Smooth muscle cell (in vitro differentiated cells): ENCODE measurements around the gene EDEM2. TPM values are rescaled to one million over a fixed set of nuclear protein-coding genes. Genes with fewer than 3 reads are reported as not detected.

Experiments used
- DNase-seq: peaks from one replicate; lab custom pipeline; 2025; ENCODE audit not compliant: unreplicated experiment; lab: John Stamatoyannopoulos, UW
- H2AFZ ChIP-seq: fragments of 200-600 bp; sonication (generic); 2 replicates; pipeline ENCODE4 v1.6.0; 2016; ENCODE audit warnings: antibody characterized with exemption, low read depth, mild to moderate bottlenecking
- H3F3A ChIP-seq: fragments of 200-600 bp; sonication (generic); 2 replicates; pipeline ENCODE4 v1.6.0; 2017; ENCODE audit warnings: antibody characterized with exemption, low read depth
- H3K27ac ChIP-seq: fragments of 200-600 bp; sonication (generic); 2 replicates; pipeline ENCODE4 v1.5.1; 2016; ENCODE audit warnings: low read depth, mild to moderate bottlenecking
- H3K27me3 ChIP-seq: fragments of 200-600 bp; sonication (generic); 2 replicates; pipeline ENCODE4 v1.6.1; 2016; ENCODE audit warnings: low read depth, mild to moderate bottlenecking
- H3K36me3 ChIP-seq: fragments of 200-600 bp; sonication (generic); 2 replicates; pipeline ENCODE4 v1.5.1; 2016; ENCODE audit warnings: low read depth
- H3K4me1 ChIP-seq: fragments of 200-600 bp; sonication (generic); 2 replicates; pipeline ENCODE4 v1.5.1; 2016; ENCODE audit warnings: low read depth
- H3K4me2 ChIP-seq: fragments of 200-600 bp; sonication (generic); 2 replicates; pipeline ENCODE4 v1.6.0; 2016; ENCODE audit warnings: mild to moderate bottlenecking
- H3K4me3 ChIP-seq: fragments of 200-600 bp; sonication (generic); 2 replicates; pipeline ENCODE4 v1.5.1; 2016; ENCODE audit warnings: mild to moderate bottlenecking
- H3K79me2 ChIP-seq: fragments of 200-600 bp; sonication (generic); 2 replicates; pipeline ENCODE4 v1.6.0; 2016; ENCODE audit warnings: low read depth, mild to moderate bottlenecking
- H3K9ac ChIP-seq: fragments of 200-600 bp; sonication (generic); 2 replicates; pipeline ENCODE4 v1.6.0; 2016; ENCODE audit warnings: low read depth
- H3K9me3 ChIP-seq: fragments of 200-600 bp; sonication (generic); replicated peaks from 2 replicates; pipeline ENCODE4 v1.5.1; 2016; ENCODE audit warnings: low read depth
- H4K20me1 ChIP-seq: fragments of 200-600 bp; sonication (generic); 2 replicates; pipeline ENCODE4 v1.6.0; 2016; ENCODE audit warnings: low read depth
- WGBS: methylation state at CpG from one replicate; pipeline ENCODE4 v1.1.7; 2016; ENCODE audit warnings: low lambda C conversion rate; 5-methylcytosine and 5-hydroxymethylcytosine counted together
- polyA plus RNA-seq: library from polyadenylated mRNA; unstranded; fragments of >200 nt; fragmentation: Nextera tagmentation; extraction: Ambion mirVana; gene quantifications from 2 replicates; pipeline ENCODE4 v1.2.1, GENCODE V29; 2016
- total RNA-seq: library from RNA; depleted of rRNA; stranded (reverse); fragments of >200 nt; gene quantifications from 2 replicates; pipeline ENCODE4 v1.2.3, GENCODE V29; 2014
- TF ChIP-seq, protein P1 (sequence below): fragments of 200-600 bp; sonication (generic); IDR thresholded peaks from 2 replicates; pipeline ENCODE4 v1.5.1; 2017; ENCODE audit warnings: borderline replicate concordance, mild to moderate bottlenecking, antibody characterized with exemption; ENCODE audit not compliant: insufficient read depth, poor library complexity, severe bottlenecking

The EDEM2 gene
- total and polyA plus RNA-seq, 2 experiments from 2014 or later, result 11.6 to 22.6 TPM

DNA sequence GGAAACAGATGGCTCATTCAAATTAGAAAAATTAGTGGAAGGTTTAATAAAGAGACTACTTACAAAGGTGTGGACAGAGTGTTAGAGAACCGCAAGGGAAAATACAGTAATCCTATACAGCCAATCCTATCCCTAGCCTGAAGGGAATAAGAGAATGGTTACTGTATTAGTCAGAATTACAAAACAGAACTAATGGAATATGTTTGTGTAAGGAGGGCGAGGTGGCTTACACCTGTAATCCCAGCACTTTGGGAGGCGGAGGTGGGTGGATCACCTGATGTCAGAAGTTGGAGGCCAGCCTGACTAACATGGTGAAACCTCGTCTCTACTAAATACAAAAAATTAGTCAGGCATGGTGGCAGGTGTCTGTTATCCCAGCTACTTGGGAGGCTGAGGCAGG is 38.2 kb downstream of the EDEM2 start:
- Histone ChIP-seq H3F3A (no peaks in the 10 kb centered on the region), H3K36me3 (no peaks in the 10 kb centered on the region), H3K4me2 (no peak overlapping the region), H2AFZ (no peak overlapping the region), H3K9me3 (no peaks in the 10 kb centered on the region), H4K20me1 (no peaks in the 10 kb centered on the region), H3K9ac (no peak overlapping the region), H3K4me1 (no peaks in the 10 kb centered on the region), H3K4me3 (no peak overlapping the region), H3K79me2 (no peaks in the 10 kb centered on the region), H3K27ac (no peak overlapping the region), H3K27me3 (no peaks in the 10 kb centered on the region)
- DNase-seq, result no peak
- TF ChIP-seq, protein P1, sequence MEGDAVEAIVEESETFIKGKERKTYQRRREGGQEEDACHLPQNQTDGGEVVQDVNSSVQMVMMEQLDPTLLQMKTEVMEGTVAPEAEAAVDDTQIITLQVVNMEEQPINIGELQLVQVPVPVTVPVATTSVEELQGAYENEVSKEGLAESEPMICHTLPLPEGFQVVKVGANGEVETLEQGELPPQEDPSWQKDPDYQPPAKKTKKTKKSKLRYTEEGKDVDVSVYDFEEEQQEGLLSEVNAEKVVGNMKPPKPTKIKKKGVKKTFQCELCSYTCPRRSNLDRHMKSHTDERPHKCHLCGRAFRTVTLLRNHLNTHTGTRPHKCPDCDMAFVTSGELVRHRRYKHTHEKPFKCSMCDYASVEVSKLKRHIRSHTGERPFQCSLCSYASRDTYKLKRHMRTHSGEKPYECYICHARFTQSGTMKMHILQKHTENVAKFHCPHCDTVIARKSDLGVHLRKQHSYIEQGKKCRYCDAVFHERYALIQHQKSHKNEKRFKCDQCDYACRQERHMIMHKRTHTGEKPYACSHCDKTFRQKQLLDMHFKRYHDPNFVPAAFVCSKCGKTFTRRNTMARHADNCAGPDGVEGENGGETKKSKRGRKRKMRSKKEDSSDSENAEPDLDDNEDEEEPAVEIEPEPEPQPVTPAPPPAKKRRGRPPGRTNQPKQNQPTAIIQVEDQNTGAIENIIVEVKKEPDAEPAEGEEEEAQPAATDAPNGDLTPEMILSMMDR, result no peak
- 80% methylated on average over 4 of the region's 4 CpGs for WGBS

DNA sequence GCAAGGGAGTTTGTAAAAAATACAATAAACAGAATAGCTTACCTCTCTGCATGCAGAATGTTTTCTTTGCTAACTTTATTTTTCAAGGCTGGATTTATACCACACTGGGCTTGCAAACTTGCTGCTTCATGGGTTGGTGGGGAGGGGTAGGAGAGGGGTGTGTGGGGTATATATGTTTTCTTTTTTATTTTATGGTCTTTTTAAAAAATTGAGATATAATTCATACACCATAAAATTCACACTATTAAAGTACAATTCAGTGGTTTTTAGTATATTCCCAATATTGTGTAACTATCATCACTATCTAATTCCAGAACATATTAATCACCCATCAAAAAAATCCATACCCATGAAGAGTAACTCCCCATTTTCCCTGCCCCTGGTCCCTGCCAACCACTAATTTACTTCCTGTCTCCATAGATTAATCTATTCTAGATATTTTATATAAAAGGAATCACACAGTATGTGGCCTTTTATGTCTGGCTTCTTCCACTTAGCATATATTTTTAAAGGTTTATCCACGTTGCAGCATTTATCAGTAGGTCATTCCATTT is 40.2 kb downstream of the EDEM2 start:
- DNase-seq, result no peak
- H3K27ac ChIP-seq, result no peak overlapping the region
- H3K4me3 ChIP-seq, result no peak overlapping the region
- H2AFZ ChIP-seq, result no peak overlapping the region
- H3K9ac ChIP-seq, result no peak overlapping the region
- no peaks in the 10 kb centered on the region for H3K4me1 ChIP-seq
- TF ChIP-seq, protein P1, result no peak
- whole genome bisulfite sequencing, result 95% methylated on average over 1 of the region's 1 CpG
- H3K4me2 ChIP-seq, result no peak overlapping the region
- no peaks in the 10 kb centered on the region for H3K36me3 ChIP-seq
- H3K9me3 ChIP-seq, result no peaks in the 10 kb centered on the region
- H3K27me3 ChIP-seq, result no peaks in the 10 kb centered on the region
- no peaks in the 10 kb centered on the region for H4K20me1 ChIP-seq
- H3F3A ChIP-seq, result no peaks in the 10 kb centered on the region
- H3K79me2 ChIP-seq, result no peaks in the 10 kb centered on the region

DNA sequence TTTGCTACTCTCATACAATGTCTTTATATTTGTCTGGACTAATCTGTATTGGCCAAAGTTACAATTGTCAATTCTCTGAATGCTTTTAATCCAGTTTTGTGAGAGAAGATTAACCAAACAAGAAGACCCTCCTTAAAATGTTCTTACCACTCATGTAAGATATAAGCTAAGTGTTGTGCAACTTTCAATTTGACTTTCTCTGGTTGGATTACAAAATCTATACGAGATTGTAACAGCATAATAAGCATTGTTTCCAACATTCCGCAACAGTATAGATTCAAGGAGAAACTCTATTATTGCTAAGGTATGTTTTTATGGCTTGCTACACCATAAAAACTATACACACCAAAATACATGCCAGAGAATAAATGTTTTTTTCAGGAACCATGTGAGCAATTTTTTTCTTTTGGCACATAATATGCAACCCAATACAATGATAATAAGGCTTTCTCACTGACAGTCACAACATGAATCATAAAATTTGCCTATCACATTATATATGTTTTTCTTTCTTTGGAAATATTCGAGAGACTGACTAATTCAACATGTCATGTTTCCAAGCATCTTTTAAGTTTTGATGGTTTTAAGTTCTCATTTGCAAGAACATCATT is 42.3 kb downstream of the EDEM2 start:
- Histone ChIP-seq H4K20me1 (no peaks in the 10 kb centered on the region), H3K36me3 (no peaks in the 10 kb centered on the region), H3K4me1 (no peaks in the 10 kb centered on the region), H2AFZ (no peak overlapping the region), H3K27ac (no peak overlapping the region), H3K9ac (no peak overlapping the region), H3F3A (no peaks in the 10 kb centered on the region), H3K4me2 (no peak overlapping the region), H3K27me3 (no peaks in the 10 kb centered on the region), H3K9me3 (no peaks in the 10 kb centered on the region), H3K4me3 (no peak overlapping the region), H3K79me2 (no peaks in the 10 kb centered on the region)
- no peak for DNase-seq
- 86% methylated on average over 3 of the region's 3 CpGs for WGBS
- TF ChIP-seq, protein P1, result no peak

DNA sequence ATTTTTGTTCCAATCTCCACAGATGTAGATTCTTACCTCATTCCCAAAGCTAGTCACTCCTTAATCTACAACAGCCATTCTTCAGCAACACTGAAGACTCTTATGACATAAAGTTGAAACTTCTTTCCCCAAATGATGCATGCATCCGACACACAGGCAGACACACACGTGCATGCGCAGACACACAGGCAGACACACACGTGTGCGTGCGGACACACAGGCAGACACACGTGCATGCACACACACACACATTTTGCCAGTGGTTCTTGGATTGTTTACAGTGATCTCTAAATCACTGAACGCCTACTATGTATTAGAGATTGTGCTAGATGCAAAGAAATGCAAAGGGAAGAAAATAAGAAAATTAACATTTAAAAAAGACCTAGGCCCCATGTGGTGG is 45.5 kb downstream of the EDEM2 start:
- DNase-seq, result no peak
- no peaks in the 10 kb centered on the region for H3K27me3 ChIP-seq
- peaks cover 3% of the 10 kb centered on the region for H3F3A ChIP-seq
- H3K4me3 ChIP-seq, result no peak overlapping the region
- no peak overlapping the region for H3K9ac ChIP-seq
- H3K27ac ChIP-seq, result no peak overlapping the region
- H3K4me1 ChIP-seq, result no peaks in the 10 kb centered on the region
- no peaks in the 10 kb centered on the region for H3K36me3 ChIP-seq
- no peak overlapping the region for H2AFZ ChIP-seq
- H4K20me1 ChIP-seq, result no peaks in the 10 kb centered on the region
- no peaks in the 10 kb centered on the region for H3K9me3 ChIP-seq
- 94% methylated on average over 8 of the region's 8 CpGs for WGBS
- no peak overlapping the region for H3K4me2 ChIP-seq
- H3K79me2 ChIP-seq, result no peaks in the 10 kb centered on the region
- TF ChIP-seq, protein P1, result no peak
